Tibial nerve (tissue), 4 donors: ENCODE results near the gene ARHGAP20. TPM values are rescaled to one million over a fixed set of nuclear protein-coding genes. Genes with fewer than 3 reads are reported as not detected.
"Not testable (repeated sequence)": the region's sequence is repeated elsewhere in the genome, so short reads cannot be mapped to it uniquely, and the experiment has no call there.

Experiments
- DNase-seq, 2 donors: peaks; one replicate each; pipeline ENCODE4 v3.0.0-alpha.2; 2019; ENCODE audit warnings: low spot score in 2 of 2
- H3K27ac ChIP-seq, 4 donors: fragments of 200-600 bp; sonication (generic) in 3 of 4; one replicate each; pipeline ENCODE4 v1.5.1; 2017 to 2019; ENCODE audit warnings: mild to moderate bottlenecking in 1 of 4
- H3K27me3 ChIP-seq, 2 donors: fragments of 200-600 bp; sonication (generic) in 1 of 2; one replicate each; pipeline versions ENCODE4 v1.5.1 to v1.6.0; 2017 to 2019
- H3K36me3 ChIP-seq, 3 donors: fragments of 200-600 bp; sonication (generic); one replicate each; pipeline ENCODE4 v1.5.1; 2018 to 2019
- H3K4me1 ChIP-seq, 4 donors: fragments of 200-600 bp; sonication (generic) in 3 of 4; one replicate each; pipeline ENCODE4 v1.5.1; 2017 to 2019
- H3K4me3 ChIP-seq, 4 donors: fragments of 200-600 bp; sonication (generic) in 3 of 4; one replicate each; pipeline ENCODE4 v1.5.1; 2017 to 2019; ENCODE audit warnings: mild to moderate bottlenecking in 1 of 4, moderate library complexity in 1 of 4
- H3K9me3 ChIP-seq, 4 donors: fragments of 200-600 bp; sonication (generic) in 3 of 4; one replicate each; pipeline ENCODE4 v1.5.1; 2017 to 2019
- CTCF ChIP-seq, 5 experiments: fragments of 200-600 bp in 3 of 5; fragments of 450-650 bp in 2 of 5; sonication (generic) in 3 of 5; IDR thresholded peaks; one replicate each; pipeline ENCODE4 v1.5.1; 2016 to 2019; ENCODE audit warnings: antibody characterized with exemption in 5 of 5, mild to moderate bottlenecking in 3 of 5, moderate library complexity in 2 of 5
- EP300 ChIP-seq, 2 donors: sonication (generic); formaldehyde crosslinking; IDR thresholded peaks; one replicate each; pipeline ENCODE4 v1.6.1; 2017; ENCODE audit warnings: antibody characterized with exemption in 2 of 2, mild to moderate bottlenecking in 1 of 2
- POLR2A ChIP-seq, 2 donors: fragments of 450-650 bp; IDR thresholded peaks; one replicate each; pipeline ENCODE4 v1.6.1; 2017; ENCODE audit warnings: antibody characterized with exemption in 2 of 2, mild to moderate bottlenecking in 2 of 2, moderate library complexity in 2 of 2
- WGBS, 2 donors: methylation state at CpG; one replicate each; pipeline ENCODE4 v1.1.5; 2018; 5-methylcytosine and 5-hydroxymethylcytosine counted together
- total RNA-seq, 4 donors: library from RNA; depleted of rRNA; stranded (reverse); fragments of >200 nt; gene quantifications; one replicate each; pipeline ENCODE4 v1.1.0, GENCODE V29; 2016

The ARHGAP20 gene
- total RNA-seq, 4 donors from 2014 or later = 6.9 to 13.7 (median 11.1) TPM

- Histone ChIP-seq H3K27me3 (no peaks in the 10 kb centered on the region), H3K4me1 (no peaks in the 10 kb centered on the region), H3K36me3 (no peaks in the 10 kb centered on the region), H3K4me3 (no peak overlapping the region), H3K9me3 (no peaks in the 10 kb centered on the region), H3K27ac (no peak overlapping the region)
- TF ChIP-seq POLR2A (IDR thresholded peaks at IDR 0.05) = no peak
- no peak for DNase-seq
- 100% methylated on average over 2 of the region's 2 CpGs for WGBS, 2 donors
These were observed 67.0 kb downstream of the ARHGAP20 start for GRCh38 chr11:110645253-110645652.

- H3K27ac ChIP-seq = no peak overlapping the region
- no peaks in the 10 kb centered on the region for H3K4me1 ChIP-seq
- no peak for TF ChIP-seq POLR2A (IDR thresholded peaks at IDR 0.05)
- no peak for TF ChIP-seq EP300 (IDR thresholded peaks at IDR 0.05)
- no peak for TF ChIP-seq CTCF (IDR thresholded peaks at IDR 0.05)
- H3K27me3 ChIP-seq = no peaks in the 10 kb centered on the region
- no peak for DNase-seq
- H3K36me3 ChIP-seq = no peaks in the 10 kb centered on the region
- H3K4me3 ChIP-seq = no peak overlapping the region
- no peaks in the 10 kb centered on the region for H3K9me3 ChIP-seq
These were observed 77.9 kb downstream of the ARHGAP20 start for GRCh38 chr11:110634370-110634769.

- Histone ChIP-seq H3K27me3 (no peaks in the 10 kb centered on the region), H3K4me1 (no peaks in the 10 kb centered on the region), H3K36me3 (no peaks in the 10 kb centered on the region), H3K9me3 (no peaks in the 10 kb centered on the region), H3K4me3 (no peak overlapping the region), H3K27ac (no peak overlapping the region)
- TF ChIP-seq EP300 (IDR thresholded peaks at IDR 0.05) = no peak
- no peak for TF ChIP-seq POLR2A (IDR thresholded peaks at IDR 0.05)
- TF ChIP-seq CTCF (IDR thresholded peaks at IDR 0.05) = no peak
- no peak for DNase-seq
These were observed 80.7 kb downstream of the ARHGAP20 start for GRCh38 chr11:110631551-110631950.

- H3K36me3 ChIP-seq = no peaks in the 10 kb centered on the region
- no peak overlapping the region for H3K27ac ChIP-seq
- no peaks in the 10 kb centered on the region for H3K9me3 ChIP-seq
- H3K4me3 ChIP-seq = no peak overlapping the region
- TF ChIP-seq EP300 (IDR thresholded peaks at IDR 0.05) = no peak
- TF ChIP-seq POLR2A (IDR thresholded peaks at IDR 0.05) = no peak
- TF ChIP-seq CTCF (IDR thresholded peaks at IDR 0.05) = no peak
- H3K27me3 ChIP-seq = no peaks in the 10 kb centered on the region
- DNase-seq = no peak
- H3K4me1 ChIP-seq = no peaks in the 10 kb centered on the region
- WGBS, 2 donors = 55 to 73% methylated on average over 4 of the region's 4 CpGs
These were observed 82.6 kb downstream of the ARHGAP20 start for GRCh38 chr11:110629594-110629993.

GRCh38 chr11:110621826-110622225 lies 90.4 kb downstream of the ARHGAP20 start:
- no peak overlapping the region for H3K27ac ChIP-seq
- H3K27me3 ChIP-seq = no peaks in the 10 kb centered on the region
- H3K36me3 ChIP-seq = peaks cover 0 to 6% (median 0%) of the 10 kb centered on the region in 3 donors
- no peaks in the 10 kb centered on the region for H3K4me1 ChIP-seq
- no peak for DNase-seq
- peaks cover 0 to 8% (median 0%) of the 10 kb centered on the region in 4 donors for H3K9me3 ChIP-seq
- 0 to 95% methylated on average over 2 of the region's 2 CpGs for WGBS, 2 donors
- no peak overlapping the region for H3K4me3 ChIP-seq
- TF ChIP-seq EP300 (IDR thresholded peaks at IDR 0.05) (no peak), CTCF (IDR thresholded peaks at IDR 0.05) (no peak), POLR2A (IDR thresholded peaks at IDR 0.05) (no peak)

- not testable (repeated sequence) for H3K36me3 ChIP-seq, DNase-seq, H3K27ac ChIP-seq, H3K9me3 ChIP-seq, H3K27me3 ChIP-seq, H3K4me3 ChIP-seq, H3K4me1 ChIP-seq
- WGBS, 2 donors = 93 to 95% methylated on average over 1 of the region's 1 CpG
These were observed 92.9 kb downstream of the ARHGAP20 start for GRCh38 chr11:110619366-110619765.
